Measurements from ENCODE around the gene ATG101. TPM values are rescaled to one million over a fixed set of nuclear protein-coding genes. Genes with fewer than 3 reads are reported as not detected.

Gene ATG101, protein sequence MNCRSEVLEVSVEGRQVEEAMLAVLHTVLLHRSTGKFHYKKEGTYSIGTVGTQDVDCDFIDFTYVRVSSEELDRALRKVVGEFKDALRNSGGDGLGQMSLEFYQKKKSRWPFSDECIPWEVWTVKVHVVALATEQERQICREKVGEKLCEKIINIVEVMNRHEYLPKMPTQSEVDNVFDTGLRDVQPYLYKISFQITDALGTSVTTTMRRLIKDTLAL
- total RNA-seq (2014; rRNA removed; shearing (Covaris generic)) = 156 and 160 TPM in 2 replicates

DNA sequence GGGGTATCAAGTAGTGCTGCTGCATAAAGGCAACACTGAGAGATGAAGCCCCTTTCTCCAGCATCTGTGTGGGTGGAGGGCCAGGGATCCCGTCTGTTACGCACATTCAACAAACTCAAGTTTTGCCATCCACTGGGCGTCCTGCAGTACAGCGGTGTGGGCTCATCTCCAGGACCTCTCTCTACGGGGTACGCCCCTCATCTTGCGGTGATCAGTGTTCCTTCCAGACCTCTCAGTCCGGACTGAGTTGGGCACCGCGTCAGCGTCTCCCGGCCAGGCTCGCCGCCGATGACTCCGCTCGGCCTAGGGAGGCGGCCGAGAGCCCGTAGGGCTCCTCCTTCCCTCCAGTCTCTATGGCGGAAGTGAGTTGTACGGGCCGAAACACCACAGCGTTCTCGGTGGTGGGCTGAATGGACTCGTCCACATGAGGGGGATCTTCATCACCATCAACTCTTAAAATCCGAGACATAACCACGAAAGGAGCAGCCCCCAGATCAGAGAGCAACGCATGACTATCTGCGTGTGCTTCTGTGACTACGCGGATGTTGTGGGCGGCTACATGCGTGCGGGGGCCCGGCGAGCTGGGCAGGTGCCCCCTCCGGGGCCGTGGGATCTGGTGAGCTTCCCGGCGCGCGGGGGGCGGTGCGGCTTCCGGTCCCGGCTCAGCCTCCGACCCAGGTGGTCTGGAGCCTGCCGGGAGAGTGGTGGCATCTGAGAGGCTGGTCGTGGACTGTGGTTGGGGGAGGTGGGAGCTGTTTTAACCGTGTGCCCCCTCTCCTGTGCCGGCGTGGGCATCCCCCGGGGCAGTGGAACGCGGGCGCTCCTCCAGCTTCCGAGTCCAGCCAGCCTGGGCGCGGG is at the start of gene ATG101:
Gene ATG101, plus strand, starts transcription at position 652 of the 858 bp plus-strand sequence. CDS start 3,673 bp downstream, outside the sequence.
- DNase-seq (ENCODE audit: low read depth) = peak; percentile 96

DNA sequence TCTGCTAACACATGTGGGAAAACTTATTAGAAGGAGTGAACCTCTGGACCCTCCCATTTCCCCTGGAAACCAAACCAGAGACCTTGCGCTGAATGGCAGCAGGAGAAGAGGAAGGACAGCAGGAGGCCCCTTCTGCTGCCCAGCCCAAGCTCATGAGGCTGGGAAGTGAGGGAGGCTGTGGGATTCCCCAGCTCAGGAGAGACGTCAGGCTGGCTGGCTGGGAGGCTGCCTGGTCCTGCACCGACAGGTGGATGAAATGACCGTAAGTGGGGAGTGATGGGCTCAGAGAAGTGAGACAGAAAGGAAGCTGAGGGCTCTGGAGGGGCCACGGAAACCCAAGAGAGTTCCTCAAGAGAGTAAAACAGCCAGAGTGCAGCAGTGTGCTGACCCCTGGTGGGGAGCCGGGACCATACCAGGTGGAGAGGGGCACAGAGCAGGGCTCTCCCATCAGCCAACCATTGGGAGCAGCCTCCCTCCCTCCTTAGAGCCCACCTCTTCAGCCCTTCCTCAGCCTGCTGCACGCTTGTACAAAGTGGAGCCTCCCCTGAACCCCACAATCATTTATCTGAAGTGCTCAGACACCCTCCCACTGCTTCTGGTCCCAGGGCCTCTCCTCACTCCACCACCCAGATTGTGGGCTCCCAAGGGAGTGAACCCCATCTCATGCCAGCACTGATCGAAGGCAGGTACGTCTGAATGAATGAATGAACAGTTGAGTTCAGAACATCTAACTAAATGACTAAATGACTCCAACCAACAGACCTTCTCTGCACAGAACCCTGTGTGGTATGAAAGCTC is 49.0 kb upstream of the ATG101 start:
- DNase-seq (ENCODE audit: low read depth) = peak; percentile 63

DNA sequence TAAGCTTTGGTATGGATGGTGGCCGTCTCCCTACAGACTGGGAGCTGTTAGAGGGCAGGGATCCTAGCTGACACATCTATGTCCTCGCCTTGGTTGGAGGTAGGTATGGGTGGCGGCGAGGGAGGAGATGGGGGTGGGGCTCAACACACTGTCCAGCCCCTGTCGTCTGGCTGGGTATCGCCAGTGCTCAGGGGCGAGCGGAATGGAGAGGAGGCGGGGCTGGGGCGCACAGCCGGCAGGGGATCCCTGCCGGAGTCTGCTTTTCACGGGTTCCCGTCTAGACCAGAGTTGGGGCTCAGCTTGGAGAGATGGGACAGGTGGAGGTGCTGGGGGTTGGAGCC is 47.0 kb upstream of the ATG101 start:
- DNase-seq (ENCODE audit: low read depth) = peak; percentile 43

DNA sequence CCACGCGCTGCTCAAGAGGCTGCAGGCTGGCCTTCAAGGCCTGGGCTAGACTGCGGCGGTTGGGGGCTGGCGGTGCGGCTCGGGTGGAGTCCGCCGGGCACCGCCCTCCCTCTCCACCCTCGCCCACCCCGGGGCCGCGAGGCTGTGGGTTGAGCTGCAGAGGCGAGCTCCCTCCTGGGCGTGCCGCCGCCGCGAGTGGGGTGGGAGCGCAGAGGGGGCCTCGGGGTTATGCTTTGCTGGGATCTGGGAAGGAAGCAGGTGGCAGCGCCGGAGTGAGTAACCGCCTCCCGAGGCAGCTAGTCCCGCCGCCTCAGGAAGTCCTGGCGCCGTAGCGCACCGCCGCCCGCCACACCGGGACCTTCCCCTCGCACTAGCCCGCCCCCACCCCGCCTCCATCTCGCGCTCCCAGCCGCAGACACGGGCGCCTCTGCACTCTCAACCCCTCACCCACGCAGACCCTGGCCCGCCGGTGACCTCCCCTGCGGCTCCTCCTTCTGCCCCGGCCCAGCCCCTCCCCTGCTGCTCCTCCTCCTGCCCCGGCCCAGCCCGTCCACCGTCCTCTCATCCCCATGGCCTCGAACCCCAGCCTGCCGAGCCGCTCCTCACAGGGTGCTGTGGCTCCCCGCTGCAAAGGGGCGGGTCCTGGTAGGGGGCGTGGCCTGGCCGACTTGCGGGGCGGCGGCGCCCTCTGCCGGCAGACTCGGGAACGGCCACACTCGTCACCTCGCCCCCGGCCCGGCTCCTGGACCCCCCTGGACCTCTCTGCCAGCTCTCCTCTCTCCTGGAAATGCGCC is 46.4 kb upstream of the ATG101 start:
- DNase-seq (ENCODE audit: low read depth) = peak; percentile 90

DNA sequence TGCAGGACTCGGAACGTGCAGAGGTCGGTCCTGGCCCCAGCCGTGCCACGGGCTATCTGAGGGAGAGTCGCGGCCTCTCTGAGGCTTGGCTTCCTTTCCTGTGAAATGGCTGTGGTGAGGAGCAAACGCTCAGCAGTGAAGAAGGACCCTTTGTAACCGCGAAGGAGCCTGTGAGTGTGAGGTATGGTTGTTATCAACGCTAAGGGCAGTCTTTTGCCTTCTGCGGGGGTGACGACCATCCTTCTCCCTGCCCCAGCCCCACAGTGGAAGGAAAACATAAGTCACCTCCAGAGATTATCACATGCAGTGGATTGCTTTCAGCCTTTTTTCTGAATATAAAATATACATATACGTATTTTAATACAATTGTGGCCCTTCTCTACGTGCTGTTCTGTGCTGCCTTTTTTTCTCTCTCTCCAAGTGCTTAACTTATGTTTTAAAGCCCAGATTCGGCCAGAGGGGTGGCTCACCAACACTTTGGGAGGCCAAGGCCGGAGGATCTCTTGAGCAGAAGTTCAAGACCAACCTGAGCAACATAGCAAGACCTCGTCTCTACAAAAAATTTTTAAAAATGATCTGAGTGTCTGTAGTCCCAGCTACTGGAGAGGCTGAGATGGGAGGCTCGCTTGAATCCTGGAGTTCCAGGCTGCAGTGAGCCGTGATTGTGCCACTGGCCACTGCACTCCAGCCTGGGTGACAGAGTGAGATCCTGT is 45.6 kb upstream of the ATG101 start:
- DNase-seq (ENCODE audit: low read depth) = no peak

DNA sequence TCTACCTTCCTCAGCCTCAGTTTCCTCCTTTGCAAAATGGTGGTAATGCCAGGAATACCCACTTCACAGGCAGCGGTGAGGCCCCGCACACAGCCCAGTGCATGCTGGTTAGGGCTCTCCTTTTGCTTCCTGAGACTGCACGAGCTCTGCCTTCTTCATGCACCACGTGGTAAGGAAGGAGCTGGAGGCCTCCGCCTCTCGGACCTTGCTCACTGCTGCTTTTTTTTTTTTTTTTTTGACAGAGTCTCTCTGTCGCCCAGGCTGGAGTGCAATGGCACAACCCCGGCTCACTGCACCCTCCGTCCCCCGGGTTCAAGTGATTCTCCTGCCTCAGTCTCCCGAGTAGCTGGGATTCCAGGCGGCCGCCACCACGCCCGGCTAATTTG is 44.9 kb upstream of the ATG101 start:
- DNase-seq (ENCODE audit: low read depth) = no peak

DNA sequence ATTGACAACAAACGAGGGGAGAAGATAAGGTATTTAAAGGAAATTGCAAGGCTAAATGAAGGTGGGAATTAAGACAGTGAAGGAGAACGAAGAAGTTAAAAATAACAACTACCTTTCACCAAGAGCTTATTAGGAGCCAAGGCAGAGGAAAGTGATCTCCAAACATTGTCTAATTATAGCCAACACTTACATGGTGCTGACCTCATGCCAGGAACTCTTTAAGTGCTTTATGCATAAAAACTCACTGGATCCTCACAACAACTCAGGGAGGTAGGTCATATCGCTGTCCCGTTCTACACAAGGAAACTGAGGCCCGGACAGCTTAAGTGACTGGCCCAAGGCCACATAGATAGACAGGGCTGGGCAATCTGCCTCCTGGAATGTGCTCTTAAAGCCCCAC is 43.5 kb upstream of the ATG101 start:
- no peak for DNase-seq (ENCODE audit: low read depth)

DNA sequence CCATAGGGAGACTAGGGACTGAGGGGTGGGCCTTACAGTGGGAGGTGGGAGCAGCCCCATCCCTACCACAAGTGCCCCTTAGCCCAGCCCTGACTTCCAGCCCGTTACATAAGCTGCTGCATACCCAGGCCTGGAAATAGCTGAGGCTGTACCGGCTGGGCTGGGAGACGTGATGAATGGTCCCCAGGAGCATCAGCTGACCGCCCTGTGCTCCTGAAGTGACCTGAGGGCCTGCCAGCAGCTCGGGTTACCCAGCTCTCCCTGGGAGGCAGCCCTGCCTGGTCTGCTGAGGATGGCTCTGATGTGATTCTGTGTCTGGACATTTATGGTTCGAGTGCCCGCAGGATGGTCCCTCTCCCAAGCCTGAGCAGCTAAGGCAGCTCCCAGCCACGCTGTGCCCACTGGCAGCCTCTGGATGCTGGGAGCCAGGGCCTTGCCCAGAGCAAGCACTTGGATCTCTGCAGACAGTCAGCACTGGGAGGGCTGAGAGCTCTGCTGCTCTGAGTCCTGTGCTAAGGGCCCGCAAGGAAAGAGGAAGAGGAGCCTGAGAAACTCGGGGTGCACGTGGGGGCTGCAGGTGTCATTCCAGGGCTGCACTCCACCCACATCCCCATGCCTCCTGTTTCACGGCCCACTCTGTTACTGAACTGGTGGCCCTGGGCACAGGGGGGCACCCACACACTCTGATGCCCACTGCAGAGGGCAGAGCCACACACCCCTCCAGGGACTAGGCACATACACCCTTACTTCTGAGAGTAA is 42.5 kb upstream of the ATG101 start:
- DNase-seq (ENCODE audit: low read depth) = no peak

DNA sequence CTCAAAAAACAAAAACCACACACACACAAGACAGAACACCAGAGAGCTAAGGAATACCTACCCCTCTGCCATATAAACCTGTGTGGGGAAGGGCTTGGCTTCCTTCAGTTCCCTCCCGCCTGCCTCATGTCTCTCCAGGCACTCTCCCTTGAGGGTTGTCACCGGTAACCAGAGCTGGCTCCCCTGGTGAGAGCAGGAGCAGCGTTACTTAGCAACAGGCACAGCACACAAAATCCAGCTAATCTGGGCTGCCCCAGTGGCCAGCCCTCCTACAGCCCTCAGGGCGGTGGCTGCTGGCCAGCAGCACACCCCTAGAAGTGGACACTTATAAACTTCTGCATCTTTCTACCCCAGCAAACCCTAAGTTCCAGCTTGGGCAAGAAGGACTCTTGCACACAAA is 40.1 kb upstream of the ATG101 start:
- peak; percentile 73 for DNase-seq (ENCODE audit: low read depth)

DNA sequence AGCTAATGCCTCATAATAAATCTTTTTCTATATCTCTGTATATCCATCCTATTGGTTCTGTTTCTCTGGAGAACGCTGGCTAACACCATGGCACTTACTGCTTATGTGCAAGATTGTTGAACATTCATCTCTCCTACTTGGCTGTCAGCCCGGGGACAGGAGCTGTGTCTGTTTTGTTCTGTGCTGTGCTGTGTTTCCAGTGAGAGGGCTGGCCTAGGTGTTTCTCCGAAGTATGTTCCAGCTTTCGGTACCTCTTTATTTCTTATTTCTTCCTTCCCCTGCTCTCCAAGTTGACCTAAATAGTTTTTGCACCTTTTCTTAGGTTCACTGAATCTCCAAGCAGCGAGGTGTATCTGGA is 37.4 kb upstream of the ATG101 start:
- no peak for DNase-seq (ENCODE audit: low read depth)

DNA sequence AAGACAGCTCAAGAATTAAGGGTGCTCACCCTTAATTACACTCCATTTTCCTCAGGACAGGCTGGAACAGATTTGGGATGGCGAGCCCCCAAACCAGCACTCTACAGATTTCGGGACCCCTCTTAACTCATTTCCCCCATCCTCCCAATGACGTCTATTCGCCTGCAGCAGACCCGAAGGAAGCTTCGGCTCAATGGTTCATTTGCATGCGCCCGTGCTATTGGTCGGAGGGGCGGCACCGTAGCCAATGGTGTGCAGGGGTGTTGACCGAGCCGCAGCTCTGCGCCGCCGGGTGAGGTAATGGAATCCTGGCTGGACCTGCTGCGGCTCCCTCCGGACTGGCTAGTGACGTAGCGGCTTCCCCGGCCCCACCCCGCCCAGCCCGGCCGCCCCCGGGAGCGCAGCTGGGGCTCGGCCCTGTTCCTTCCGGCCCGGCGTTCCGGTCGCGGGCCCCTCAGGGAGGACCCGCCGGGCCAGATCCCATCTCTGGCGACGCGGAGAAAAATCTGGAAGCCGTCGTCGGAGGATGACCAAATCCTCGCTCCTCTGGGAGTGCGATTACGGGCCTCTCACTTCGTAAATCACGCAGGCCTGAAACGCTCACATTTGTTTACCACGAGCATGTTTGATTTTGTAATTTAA is 36.9 kb upstream of the ATG101 start:
- peak; percentile 99 for DNase-seq (ENCODE audit: low read depth)

DNA sequence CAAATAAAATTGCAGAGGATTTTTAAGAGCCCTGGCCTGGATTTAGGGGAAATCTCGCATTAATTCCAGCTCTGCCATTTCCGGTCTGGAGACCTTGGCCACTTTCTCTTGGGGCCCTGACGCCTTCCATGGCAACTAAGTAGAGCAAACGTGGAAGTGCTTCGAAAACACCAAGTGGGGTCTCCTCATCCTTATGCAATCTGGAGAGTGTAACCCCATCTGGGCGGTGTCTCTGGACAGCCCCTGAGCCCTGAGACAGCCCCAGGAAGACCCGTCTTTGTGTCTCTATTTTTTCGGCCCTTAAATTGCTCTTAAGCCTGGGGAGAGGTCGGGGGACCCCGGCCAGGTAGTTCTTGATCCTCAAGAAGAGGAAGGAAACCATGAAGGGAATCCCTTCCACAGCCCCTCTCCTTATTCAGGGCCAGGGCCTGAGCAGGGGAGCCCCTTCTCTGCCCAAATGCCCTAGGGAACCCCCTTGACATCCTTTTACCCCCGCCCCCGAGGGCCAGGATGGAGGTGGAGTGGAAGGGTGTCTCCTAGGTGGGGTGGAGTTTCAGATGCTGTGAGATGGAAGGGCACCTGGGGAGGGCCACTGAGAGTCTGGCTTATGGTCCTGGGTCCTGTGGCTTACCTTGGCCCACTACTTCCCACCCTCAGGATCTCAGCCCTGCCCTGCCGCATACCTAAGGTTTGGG is 36.2 kb upstream of the ATG101 start:
- no peak for DNase-seq (ENCODE audit: low read depth)

DNA sequence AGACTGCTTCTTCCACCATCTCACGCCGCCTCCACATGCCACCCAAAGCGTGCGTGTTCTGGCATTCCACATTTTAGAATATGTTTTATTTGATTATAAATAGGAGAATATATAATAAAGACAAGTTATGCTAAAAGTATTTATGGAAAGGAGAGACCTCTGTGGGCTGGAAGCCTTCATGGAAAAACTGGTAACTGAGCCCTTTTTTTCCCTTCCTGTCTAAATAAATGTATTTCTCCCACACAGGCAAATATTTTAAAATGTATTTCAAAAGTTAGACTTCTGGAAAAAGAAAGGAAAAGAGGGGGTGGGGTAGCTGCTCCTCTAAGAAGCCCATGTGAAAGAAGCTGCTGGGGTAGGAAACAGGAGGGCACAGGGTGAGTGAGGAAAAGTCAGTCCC is 34.6 kb upstream of the ATG101 start:
- DNase-seq (ENCODE audit: low read depth) = no peak

DNA sequence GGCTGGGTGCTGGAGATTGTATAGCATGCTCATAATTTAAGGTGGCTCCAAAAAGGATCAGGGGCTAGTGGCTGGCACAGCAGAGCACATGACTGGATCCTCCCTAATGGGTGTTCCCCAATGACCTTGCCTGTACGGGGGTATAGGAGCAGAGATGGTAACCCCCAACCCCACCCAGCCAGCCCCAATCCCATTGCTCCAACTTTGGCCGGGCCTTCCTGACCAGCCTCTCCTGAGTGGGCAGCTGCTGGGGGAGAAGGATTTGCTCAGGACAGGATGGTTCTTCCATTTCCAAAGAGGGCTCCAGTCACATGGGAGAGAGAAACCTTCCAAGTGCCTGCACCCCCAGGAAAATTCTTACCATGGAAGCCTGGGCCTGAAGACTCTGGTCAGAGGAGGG is 33.9 kb upstream of the ATG101 start:
- no peak for DNase-seq (ENCODE audit: low read depth)

DNA sequence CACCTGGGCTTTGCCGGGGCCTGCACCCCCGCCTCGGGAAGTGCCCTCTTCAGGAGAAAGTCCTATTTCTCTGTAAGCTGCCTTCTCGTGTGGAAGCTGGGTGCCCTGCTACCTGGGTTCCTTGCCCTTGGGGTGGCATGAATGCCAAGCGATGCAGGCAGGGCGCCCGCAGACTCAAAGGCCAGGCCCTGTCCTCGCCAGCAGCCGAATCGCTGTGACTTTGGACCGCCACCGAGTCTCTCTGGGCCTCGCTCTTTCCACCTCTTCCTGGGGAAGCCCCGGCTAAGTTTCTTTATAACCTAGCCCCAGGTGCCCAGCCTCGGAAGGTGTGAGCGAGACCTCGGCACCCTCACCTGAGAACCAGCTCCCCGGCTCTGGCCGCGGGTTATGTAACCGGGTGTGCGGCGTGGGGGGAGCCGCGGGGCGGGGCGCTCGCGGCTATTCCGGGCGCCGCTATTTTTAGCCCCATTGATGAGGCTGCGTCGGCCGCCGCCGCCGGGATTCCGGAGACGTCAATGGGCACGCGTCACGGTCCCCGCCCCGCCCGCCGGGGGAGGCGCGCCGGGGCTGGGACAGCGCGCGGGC is 33.1 kb upstream of the ATG101 start:
- DNase-seq (ENCODE audit: low read depth) = peak; percentile 72

DNA sequence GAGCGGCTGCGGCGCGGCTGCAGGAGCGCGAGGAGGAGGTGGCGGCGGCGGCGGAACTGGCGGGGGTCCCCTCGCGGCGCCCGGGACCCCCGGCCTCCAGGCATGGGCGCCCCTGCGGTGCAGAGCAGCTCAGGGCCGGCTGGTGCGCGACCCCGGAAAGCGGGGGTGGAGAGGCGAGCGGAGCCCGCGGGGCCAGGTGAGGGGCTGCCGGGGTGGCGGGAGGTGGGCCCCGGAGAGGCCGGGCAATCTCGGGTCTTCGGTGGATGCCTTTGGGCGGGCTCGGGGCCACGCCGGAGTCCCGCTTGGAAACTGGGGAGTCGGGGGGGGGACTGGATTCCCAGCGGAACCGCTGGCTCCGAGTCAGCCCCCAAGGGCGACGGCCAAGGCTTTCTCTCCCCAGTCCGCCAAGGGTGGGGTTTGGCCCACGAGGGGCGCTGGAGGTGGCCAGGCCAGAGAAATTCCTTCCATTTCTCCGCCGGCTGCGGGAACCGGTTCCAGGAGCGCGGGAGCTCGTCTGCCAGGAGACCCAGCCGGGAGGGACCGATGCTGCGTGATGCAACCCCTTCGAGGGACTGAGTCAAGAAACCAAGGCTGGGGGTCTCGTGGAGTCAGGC is 32.4 kb upstream of the ATG101 start:
- peak; percentile 45 for DNase-seq (ENCODE audit: low read depth)

DNA sequence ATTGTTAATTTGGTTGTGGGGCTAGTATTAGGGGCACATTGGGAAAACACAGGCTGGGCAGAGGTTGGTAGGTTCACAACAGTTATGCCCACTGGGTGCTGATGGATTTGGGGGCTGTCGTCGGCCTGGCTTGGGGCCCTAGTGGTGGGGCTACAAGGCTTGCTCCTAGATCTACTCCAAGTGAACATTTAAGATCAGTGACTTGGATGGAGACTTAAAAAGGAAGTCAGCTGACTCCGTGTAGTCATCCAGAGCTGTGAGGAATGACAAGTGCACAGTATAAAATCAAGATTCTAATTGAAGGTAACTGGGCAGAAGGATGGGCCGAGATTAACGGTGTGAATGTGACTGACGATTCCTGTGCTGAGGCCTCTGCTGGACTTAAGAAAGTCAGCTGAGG is 31.3 kb upstream of the ATG101 start:
- DNase-seq (ENCODE audit: low read depth) = no peak

DNA sequence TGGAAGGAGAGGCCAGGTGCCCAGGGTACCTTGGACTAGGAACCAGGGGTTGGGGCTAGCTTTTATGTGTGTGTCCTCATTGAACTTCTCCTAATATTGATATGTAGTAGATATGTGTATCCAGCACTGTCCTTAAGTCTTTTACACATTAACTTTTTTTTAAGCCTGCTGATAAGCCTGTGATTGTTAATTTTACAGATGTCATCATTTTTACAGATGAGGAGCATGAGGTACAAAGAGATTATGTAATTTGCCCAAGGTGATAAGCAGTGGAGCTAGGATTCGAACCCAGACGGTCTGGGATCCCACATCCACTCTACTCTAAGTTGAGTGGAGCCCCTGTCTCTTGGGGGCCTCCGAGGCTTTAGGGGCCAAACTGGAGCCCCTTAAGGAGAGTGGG is 28.7 kb upstream of the ATG101 start:
- no peak for DNase-seq (ENCODE audit: low read depth)

Data from Daoy (cell line).